ENCODE measurements around the gene TP53BP1.

TP53BP1 gene

DNA sequence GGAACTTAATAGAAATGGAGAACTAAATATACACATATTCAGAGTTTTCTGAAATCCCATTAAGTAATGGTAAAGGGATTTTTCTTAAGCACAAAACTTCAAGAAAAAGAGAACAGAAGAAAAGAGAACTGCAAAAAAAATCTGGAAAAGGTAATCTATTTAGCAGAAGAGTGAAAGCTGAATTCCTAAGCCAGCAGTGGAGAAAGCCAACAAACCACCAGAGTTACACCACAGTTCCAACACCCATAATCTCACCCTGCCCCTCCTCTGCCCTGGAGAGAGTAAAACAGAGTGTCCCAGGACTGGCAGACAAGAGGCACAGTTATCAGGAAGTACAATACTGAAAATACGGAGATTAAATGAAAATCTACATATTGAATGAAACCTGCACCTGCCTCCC is 29.4 kb downstream of the TP53BP1 start:
- Histone ChIP-seq H3K27ac (ENCODE audit: low read depth, low read length) (no peak overlapping the region), H3K9ac (ENCODE audit: low read length) (no peak overlapping the region), H3K4me1 (ENCODE audit: control insufficient read depth, insufficient read depth, low read length) (no peaks in the 10 kb centered on the region), H3K4me3 (ENCODE audit: low read length) (no peak overlapping the region), H3K36me3 (ENCODE audit: control insufficient read depth, insufficient read depth, low read length) (peaks cover 10% of the 10 kb centered on the region), H3K27me3 (ENCODE audit: control insufficient read depth, insufficient read depth, low read length) (no peaks in the 10 kb centered on the region)

DNA sequence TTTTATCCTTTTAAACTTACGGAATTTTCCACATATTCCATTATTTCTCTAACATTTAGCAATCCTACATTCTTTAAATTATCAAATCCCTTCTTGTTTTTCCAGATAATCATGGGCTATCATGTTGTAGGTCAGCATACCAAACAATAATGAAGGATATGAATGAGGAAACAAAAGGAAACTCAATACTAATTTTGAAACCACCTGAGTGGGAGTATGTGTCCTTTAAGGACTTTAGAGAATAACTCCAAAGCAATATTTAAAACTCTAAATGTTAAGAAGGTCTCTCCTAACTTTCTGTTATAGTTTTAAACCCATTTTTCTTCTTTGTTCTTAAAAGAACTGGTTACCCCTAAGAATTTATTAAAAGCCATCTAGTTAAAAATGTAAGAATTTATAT is 43.0 kb downstream of the TP53BP1 start:
- Histone ChIP-seq H3K9ac (ENCODE audit: low read length) (no peak overlapping the region), H3K27ac (ENCODE audit: low read depth, low read length) (no peak overlapping the region), H3K4me1 (ENCODE audit: control insufficient read depth, insufficient read depth, low read length) (no peaks in the 10 kb centered on the region), H3K4me3 (ENCODE audit: low read length) (no peak overlapping the region), H3K27me3 (ENCODE audit: control insufficient read depth, insufficient read depth, low read length) (no peaks in the 10 kb centered on the region), H3K36me3 (ENCODE audit: control insufficient read depth, insufficient read depth, low read length) (peaks cover 2% of the 10 kb centered on the region)

GRCh38 chr15:43446344-43446743 is 46.6 kb downstream of the TP53BP1 start:
- Histone ChIP-seq H3K4me3 (ENCODE audit: low read length) (no peak overlapping the region), H3K27me3 (ENCODE audit: control insufficient read depth, insufficient read depth, low read length) (no peaks in the 10 kb centered on the region), H3K9ac (ENCODE audit: low read length) (no peak overlapping the region), H3K36me3 (ENCODE audit: control insufficient read depth, insufficient read depth, low read length) (no peaks in the 10 kb centered on the region), H3K27ac (ENCODE audit: low read depth, low read length) (no peak overlapping the region), H3K4me1 (ENCODE audit: control insufficient read depth, insufficient read depth, low read length) (no peaks in the 10 kb centered on the region)

GRCh38 chr15:43441316-43441715 is 51.6 kb downstream of the TP53BP1 start:
- no peak overlapping the region for H3K9ac ChIP-seq (ENCODE audit: low read length)
- H3K27ac ChIP-seq (ENCODE audit: low read depth, low read length) = peak overlapping the region; percentile 43
- H3K4me3 ChIP-seq (ENCODE audit: low read length) = no peak overlapping the region
- H3K27me3 ChIP-seq (ENCODE audit: control insufficient read depth, insufficient read depth, low read length) = no peaks in the 10 kb centered on the region
- peaks cover 3% of the 10 kb centered on the region for H3K4me1 ChIP-seq (ENCODE audit: control insufficient read depth, insufficient read depth, low read length)
- H3K36me3 ChIP-seq (ENCODE audit: control insufficient read depth, insufficient read depth, low read length) = peaks cover 3% of the 10 kb centered on the region

DNA sequence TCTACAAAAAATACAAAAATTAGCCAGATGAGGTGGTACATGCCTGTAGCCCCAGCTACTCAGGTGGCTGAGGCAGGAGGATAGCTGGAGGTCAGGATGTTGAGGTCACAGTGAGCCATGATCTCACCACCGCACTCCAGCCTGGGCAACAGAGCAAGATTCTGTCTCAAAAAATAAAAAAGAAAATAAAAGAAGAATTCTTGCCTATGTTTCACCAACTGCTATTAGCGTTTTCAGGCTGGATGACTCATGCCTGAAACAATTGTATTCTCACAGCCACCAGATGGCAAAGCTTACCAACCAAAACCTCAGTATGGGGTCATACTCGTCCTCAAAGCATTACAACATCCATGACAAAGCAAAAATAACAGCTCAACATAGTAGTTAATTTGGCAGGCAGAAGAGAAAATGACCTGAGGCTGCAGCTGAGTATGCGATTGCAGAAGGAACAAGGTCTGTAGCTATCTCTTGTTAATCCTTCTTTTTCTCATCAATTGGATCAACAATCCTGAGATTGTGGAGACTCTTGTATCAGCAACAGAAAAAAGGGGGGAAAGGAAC is 52.2 kb downstream of the TP53BP1 start:
- H3K36me3 ChIP-seq (ENCODE audit: control insufficient read depth, insufficient read depth, low read length) = peaks cover 3% of the 10 kb centered on the region
- no peak overlapping the region for H3K4me3 ChIP-seq (ENCODE audit: low read length)
- peaks cover 3% of the 10 kb centered on the region for H3K4me1 ChIP-seq (ENCODE audit: control insufficient read depth, insufficient read depth, low read length)
- no peaks in the 10 kb centered on the region for H3K27me3 ChIP-seq (ENCODE audit: control insufficient read depth, insufficient read depth, low read length)
- H3K9ac ChIP-seq (ENCODE audit: low read length) = no peak overlapping the region
- H3K27ac ChIP-seq (ENCODE audit: low read depth, low read length) = peak overlapping the region; percentile 43

GRCh38 chr15:43439268-43439667 is 53.7 kb downstream of the TP53BP1 start:
- Histone ChIP-seq H3K4me1 (ENCODE audit: control insufficient read depth, insufficient read depth, low read length) (peaks cover 3% of the 10 kb centered on the region), H3K9ac (ENCODE audit: low read length) (no peak overlapping the region), H3K27ac (ENCODE audit: low read depth, low read length) (no peak overlapping the region), H3K4me3 (ENCODE audit: low read length) (no peak overlapping the region), H3K36me3 (ENCODE audit: control insufficient read depth, insufficient read depth, low read length) (peaks cover 3% of the 10 kb centered on the region), H3K27me3 (ENCODE audit: control insufficient read depth, insufficient read depth, low read length) (no peaks in the 10 kb centered on the region)

DNA sequence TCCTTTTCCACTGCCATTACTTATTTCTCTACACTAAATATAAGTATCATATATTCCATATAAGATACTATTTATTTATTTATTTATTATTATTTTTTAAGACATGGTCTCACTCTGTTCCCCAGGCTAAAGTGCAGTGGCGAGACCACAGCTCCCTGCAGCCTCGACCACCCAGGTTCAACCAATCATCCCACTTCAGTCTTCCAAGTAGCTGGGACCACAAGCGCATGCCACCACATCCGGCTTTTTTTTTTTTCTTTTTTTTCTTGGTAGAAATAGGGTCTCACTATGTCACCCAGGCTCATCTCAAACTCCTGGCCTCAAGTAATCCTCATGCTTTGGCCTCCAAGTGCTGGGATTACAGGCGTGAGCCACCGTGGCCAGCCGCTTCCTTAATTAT is 56.6 kb downstream of the TP53BP1 start:
- H3K9ac ChIP-seq (ENCODE audit: low read length) = no peak overlapping the region
- H3K36me3 ChIP-seq (ENCODE audit: control insufficient read depth, insufficient read depth, low read length) = peaks cover 13% of the 10 kb centered on the region
- H3K4me3 ChIP-seq (ENCODE audit: low read length) = no peak overlapping the region
- no peaks in the 10 kb centered on the region for H3K27me3 ChIP-seq (ENCODE audit: control insufficient read depth, insufficient read depth, low read length)
- H3K27ac ChIP-seq (ENCODE audit: low read depth, low read length) = no peak overlapping the region
- peaks cover 3% of the 10 kb centered on the region for H3K4me1 ChIP-seq (ENCODE audit: control insufficient read depth, insufficient read depth, low read length)

DNA sequence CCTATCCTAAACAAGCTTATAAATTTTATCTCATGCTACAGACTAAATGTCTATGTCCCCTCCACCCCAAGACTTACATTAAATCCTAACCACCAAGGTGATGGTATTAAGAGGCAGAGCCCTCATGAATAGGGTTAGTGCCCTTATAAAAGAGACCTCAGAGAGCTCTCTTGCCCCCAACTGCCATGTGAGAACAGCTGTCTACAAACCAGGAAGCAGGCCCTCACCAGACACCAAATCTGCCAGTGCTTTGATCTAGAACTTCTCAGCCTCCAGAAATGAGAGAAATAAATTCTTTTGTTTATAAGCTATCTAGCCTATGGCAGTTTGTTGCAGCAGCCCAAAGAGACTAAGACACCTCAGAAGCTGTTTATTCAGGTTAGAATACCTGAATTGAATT is 58.5 kb downstream of the TP53BP1 start:
- Histone ChIP-seq H3K36me3 (ENCODE audit: control insufficient read depth, insufficient read depth, low read length) (peaks cover 13% of the 10 kb centered on the region), H3K9ac (ENCODE audit: low read length) (no peak overlapping the region), H3K27ac (ENCODE audit: low read depth, low read length) (no peak overlapping the region), H3K27me3 (ENCODE audit: control insufficient read depth, insufficient read depth, low read length) (no peaks in the 10 kb centered on the region), H3K4me1 (ENCODE audit: control insufficient read depth, insufficient read depth, low read length) (no peaks in the 10 kb centered on the region), H3K4me3 (ENCODE audit: low read length) (no peak overlapping the region)

DNA sequence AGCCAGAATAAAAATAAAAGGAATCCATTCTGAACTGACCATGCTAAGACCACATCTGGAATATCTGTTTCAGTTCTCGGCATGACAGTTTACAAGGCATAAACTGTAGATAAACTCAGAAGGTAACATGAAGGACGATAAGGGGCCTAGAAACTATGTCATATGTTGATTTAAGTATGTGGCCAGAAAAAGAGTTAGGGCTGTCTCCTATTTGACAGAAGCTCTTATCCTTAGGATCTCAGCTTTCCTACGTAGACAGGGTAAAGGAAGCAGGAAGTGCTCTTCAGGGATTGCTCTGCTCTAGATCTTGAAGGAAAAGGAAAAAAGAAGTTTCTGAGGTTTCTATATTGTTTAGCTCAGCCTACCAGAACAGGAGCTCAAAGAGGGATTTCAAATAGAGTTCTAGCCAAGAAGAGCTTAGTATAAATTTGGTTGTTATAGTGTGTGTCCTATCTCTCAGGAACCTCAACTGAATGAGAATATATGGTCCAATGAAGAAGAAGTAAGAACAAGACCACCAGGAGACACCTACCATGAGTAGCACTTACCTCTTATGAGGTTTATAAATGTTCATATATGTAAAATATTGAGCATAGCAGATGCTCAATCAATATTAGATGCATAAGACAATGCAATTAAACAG is 59.2 kb downstream of the TP53BP1 start:
- no peak overlapping the region for H3K4me3 ChIP-seq (ENCODE audit: low read length)
- H3K4me1 ChIP-seq (ENCODE audit: control insufficient read depth, insufficient read depth, low read length) = no peaks in the 10 kb centered on the region
- peaks cover 13% of the 10 kb centered on the region for H3K36me3 ChIP-seq (ENCODE audit: control insufficient read depth, insufficient read depth, low read length)
- no peak overlapping the region for H3K27ac ChIP-seq (ENCODE audit: low read depth, low read length)
- H3K27me3 ChIP-seq (ENCODE audit: control insufficient read depth, insufficient read depth, low read length) = no peaks in the 10 kb centered on the region
- H3K9ac ChIP-seq (ENCODE audit: low read length) = no peak overlapping the region

DNA sequence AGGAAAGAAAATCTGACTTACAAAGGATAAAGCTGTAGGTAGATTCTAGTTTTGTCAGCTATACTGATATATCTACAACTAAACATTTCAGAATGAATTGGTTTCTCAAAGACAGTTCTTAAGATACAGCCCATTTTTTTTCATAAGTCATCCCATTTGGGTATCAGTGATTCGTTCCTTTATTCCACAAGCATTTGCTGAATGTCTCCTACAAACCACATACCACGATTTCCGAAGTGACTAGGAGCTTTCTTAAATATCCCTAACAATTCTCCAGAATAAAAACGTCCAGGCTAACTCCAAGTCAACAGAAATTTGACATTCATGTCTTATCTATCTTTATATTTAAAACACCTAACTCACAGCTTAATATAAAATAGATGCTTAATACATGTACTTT is 59.8 kb downstream of the TP53BP1 start:
- no peak overlapping the region for H3K27ac ChIP-seq (ENCODE audit: low read depth, low read length)
- H3K36me3 ChIP-seq (ENCODE audit: control insufficient read depth, insufficient read depth, low read length) = peaks cover 13% of the 10 kb centered on the region
- H3K4me1 ChIP-seq (ENCODE audit: control insufficient read depth, insufficient read depth, low read length) = no peaks in the 10 kb centered on the region
- no peak overlapping the region for H3K9ac ChIP-seq (ENCODE audit: low read length)
- no peak overlapping the region for H3K4me3 ChIP-seq (ENCODE audit: low read length)
- no peaks in the 10 kb centered on the region for H3K27me3 ChIP-seq (ENCODE audit: control insufficient read depth, insufficient read depth, low read length)

- Histone ChIP-seq H3K27ac (ENCODE audit: low read depth, low read length) (no peak overlapping the region), H3K27me3 (ENCODE audit: control insufficient read depth, insufficient read depth, low read length) (no peaks in the 10 kb centered on the region), H3K4me1 (ENCODE audit: control insufficient read depth, insufficient read depth, low read length) (no peaks in the 10 kb centered on the region), H3K4me3 (ENCODE audit: low read length) (no peak overlapping the region), H3K9ac (ENCODE audit: low read length) (no peak overlapping the region), H3K36me3 (ENCODE audit: control insufficient read depth, insufficient read depth, low read length) (peaks cover 14% of the 10 kb centered on the region)
These were observed 63.3 kb downstream of the TP53BP1 start for GRCh38 chr15:43429687-43430086.

GRCh38 chr15:43423793-43424192 is 69.2 kb downstream of the TP53BP1 start:
- H3K36me3 ChIP-seq (ENCODE audit: control insufficient read depth, insufficient read depth, low read length) = peaks cover 21% of the 10 kb centered on the region
- H3K4me3 ChIP-seq (ENCODE audit: low read length) = no peak overlapping the region
- H3K27ac ChIP-seq (ENCODE audit: low read depth, low read length) = no peak overlapping the region
- H3K9ac ChIP-seq (ENCODE audit: low read length) = no peak overlapping the region
- no peaks in the 10 kb centered on the region for H3K4me1 ChIP-seq (ENCODE audit: control insufficient read depth, insufficient read depth, low read length)
- H3K27me3 ChIP-seq (ENCODE audit: control insufficient read depth, insufficient read depth, low read length) = no peaks in the 10 kb centered on the region

DNA sequence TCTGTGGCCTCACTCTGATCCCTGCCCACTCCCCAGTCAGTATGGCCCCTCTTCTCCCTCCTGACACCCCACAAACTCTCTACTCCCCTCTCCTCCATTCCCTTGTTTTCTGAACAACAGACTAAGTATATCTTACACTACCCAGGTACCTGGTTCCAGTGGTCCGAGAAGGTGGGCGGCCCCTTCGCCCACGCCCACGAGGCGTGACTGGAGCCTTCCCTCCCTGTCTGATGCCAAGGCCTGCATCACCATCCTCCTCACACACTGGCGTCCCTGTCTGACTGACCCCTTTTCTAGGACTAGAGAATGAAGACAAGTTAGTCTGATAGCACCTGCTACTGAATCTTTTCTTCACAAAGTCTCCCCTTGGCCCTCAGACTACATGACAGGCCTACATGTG is 72.1 kb downstream of the TP53BP1 start:
- Histone ChIP-seq H3K4me1 (ENCODE audit: control insufficient read depth, insufficient read depth, low read length) (no peaks in the 10 kb centered on the region), H3K27me3 (ENCODE audit: control insufficient read depth, insufficient read depth, low read length) (no peaks in the 10 kb centered on the region), H3K36me3 (ENCODE audit: control insufficient read depth, insufficient read depth, low read length) (peaks cover 23% of the 10 kb centered on the region), H3K9ac (ENCODE audit: low read length) (no peak overlapping the region), H3K4me3 (ENCODE audit: low read length) (no peak overlapping the region), H3K27ac (ENCODE audit: low read depth, low read length) (no peak overlapping the region)
